IMR-90 (cell line): ENCODE data around the gene NCOA5. TPM values are rescaled to one million over a fixed set of nuclear protein-coding genes. Genes with fewer than 3 reads are reported as not detected.

Experiments
- ATAC-seq: fragments of 200-7000 bp; cut with Tn5 transposase; 2 replicates; pipeline ENCODE4 v1.9.1; 2020; ENCODE audit warnings: low read depth, mild to moderate bottlenecking, moderate library complexity
- BruUV-seq: library from RNA; stranded (reverse); fragments of 400-500 nt; replicated peaks from 2 replicates; lab custom pipeline; 2021; lab: Mats Ljungman, UMichigan
- CTCF ChIA-PET: fragments of 300-600 bp; formaldehyde crosslinking; extraction: SDS; loops from one replicate; lab custom pipeline; 2021; ENCODE audit warnings: antibody characterized with exemption; lab: Yijun Ruan, JAX
- POLR2A ChIA-PET: fragments of 300-600 bp; sonication (Branson Sonifier 250); formaldehyde crosslinking; loops from one replicate; lab custom pipeline; 2022; ENCODE audit warnings: antibody characterized with exemption; ENCODE audit not compliant: unreplicated experiment; lab: Charles Lee
- DNase-seq: peaks from one replicate; pipeline ENCODE4 v3.0.0; 2013
- H2AFZ ChIP-seq: replicated peaks from 2 replicates; pipeline ENCODE3; 2013; ENCODE audit warnings: low read length, mild to moderate bottlenecking; ENCODE audit not compliant: poor library complexity
- H2AK5ac ChIP-seq: 2 replicates; pipeline ENCODE4 v1.6.1; 2013; ENCODE audit warnings: low read depth, low read length, inconsistent platforms
- H2AK9ac ChIP-seq: replicated peaks from 2 replicates; pipeline ENCODE3; 2013; ENCODE audit warnings: mild to moderate bottlenecking, low read depth, low read length, moderate library complexity; ENCODE audit not compliant: poor library complexity
- H2BK120ac ChIP-seq: 2 replicates; pipeline ENCODE4 v1.6.1; 2013; ENCODE audit warnings: low read depth, low read length, inconsistent platforms
- H2BK15ac ChIP-seq: 3 replicates; pipeline ENCODE4 v1.6.1; 2013; ENCODE audit warnings: low read depth, low read length, inconsistent platforms
- H2BK20ac ChIP-seq: 2 replicates; pipeline ENCODE4 v1.6.1; 2013; ENCODE audit warnings: low read depth, mild to moderate bottlenecking, inconsistent platforms, low read length, moderate library complexity
- H2BK5ac ChIP-seq: 2 replicates; pipeline ENCODE4 v1.6.1; 2013; ENCODE audit warnings: mild to moderate bottlenecking, low read depth, low read length, inconsistent platforms; ENCODE audit not compliant: poor library complexity, severe bottlenecking
- H3K14ac ChIP-seq: replicated peaks from 2 replicates; pipeline ENCODE4 v1.6.1; 2013; ENCODE audit warnings: low read depth, low read length, inconsistent platforms
- H3K18ac ChIP-seq: 2 replicates; pipeline ENCODE4 v1.6.1; 2013; ENCODE audit warnings: low read depth, low read length, control low read depth
- H3K23ac ChIP-seq: 2 replicates; pipeline ENCODE4 v1.6.1; 2013; ENCODE audit warnings: low read depth, low read length, inconsistent platforms
- H3K27ac ChIP-seq: 2 replicates; pipeline ENCODE4 v1.5.1; 2013; ENCODE audit warnings: mild to moderate bottlenecking, control low read depth, low read length; ENCODE audit not compliant: insufficient read depth
- H3K27me3 ChIP-seq: 2 replicates; pipeline ENCODE4 v1.6.1; 2013; ENCODE audit warnings: low read length; ENCODE audit not compliant: control insufficient read depth, insufficient read depth
- H3K36me3 ChIP-seq: 2 replicates; pipeline ENCODE4 v1.6.1; 2013; ENCODE audit warnings: low read length, mixed read lengths; ENCODE audit not compliant: control insufficient read depth, insufficient read depth
- H3K4ac ChIP-seq: 2 replicates; pipeline ENCODE4 v1.6.1; 2013; ENCODE audit warnings: low read depth, low read length, inconsistent platforms
- H3K4me1 ChIP-seq: 2 replicates; pipeline ENCODE4 v1.6.1; 2013; ENCODE audit warnings: low read length, mixed read lengths; ENCODE audit not compliant: control insufficient read depth, insufficient read depth
- H3K4me2 ChIP-seq: 2 replicates; pipeline ENCODE4 v1.6.1; 2013; ENCODE audit warnings: low read depth, mild to moderate bottlenecking, control low read depth, low read length, moderate library complexity
- H3K4me3 ChIP-seq: 2 replicates; pipeline ENCODE4 v1.5.1; 2013; ENCODE audit warnings: low read depth, mild to moderate bottlenecking, control low read depth, low read length, moderate library complexity; ENCODE audit not compliant: insufficient read depth
- H3K56ac ChIP-seq: 2 replicates; pipeline ENCODE4 v1.6.1; 2013; ENCODE audit warnings: low read length, inconsistent platforms; ENCODE audit not compliant: insufficient read depth; ENCODE audit errors: extremely low read depth
- H3K79me1 ChIP-seq, 2 experiments: 2 replicates each; pipeline ENCODE4 v1.6.1; 2013; ENCODE audit warnings: low read length in 2 of 2, inconsistent platforms in 1 of 2, low read depth in 1 of 2
- H3K9ac ChIP-seq: 2 replicates; pipeline ENCODE4 v1.6.1; 2013; ENCODE audit warnings: low read depth, low read length, control low read depth
- H3K9me1 ChIP-seq: 2 replicates; pipeline ENCODE4 v1.6.1; 2013; ENCODE audit warnings: low read length, inconsistent platforms; ENCODE audit not compliant: insufficient read depth
- H3K9me3 ChIP-seq: 2 replicates; pipeline ENCODE4 v1.6.1; 2013; ENCODE audit warnings: low read length; ENCODE audit not compliant: control insufficient read depth, insufficient read depth
- H4K20me1 ChIP-seq: 2 replicates; pipeline ENCODE4 v1.6.1; 2013; ENCODE audit warnings: low read length, inconsistent platforms; ENCODE audit not compliant: insufficient read depth
- H4K5ac ChIP-seq: 2 replicates; pipeline ENCODE4 v1.6.1; 2013; ENCODE audit warnings: mild to moderate bottlenecking, low read depth, low read length, control low read depth
- H4K8ac ChIP-seq, 2 experiments: 2 replicates each; pipeline ENCODE4 v1.6.1; 2013; ENCODE audit warnings: low read depth in 2 of 2, low read length in 2 of 2, control low read depth in 1 of 2, inconsistent platforms in 1 of 2
- H4K91ac ChIP-seq: 2 replicates; pipeline ENCODE4 v1.6.1; 2013; ENCODE audit warnings: low read depth, low read length, inconsistent platforms; ENCODE audit not compliant: insufficient read depth
- BHLHE40 ChIP-seq: fragments of 150-350 bp; IDR thresholded peaks from 2 replicates; pipeline ENCODE4 v1.6.1; 2016; ENCODE audit warnings: mild to moderate bottlenecking, low read depth, low read length
- CEBPB ChIP-seq: IDR thresholded peaks from 2 replicates; pipeline ENCODE4 v1.6.1; 2012; ENCODE audit warnings: low read depth, low read length, improper control_type of control experiment
- CHD1 ChIP-seq: IDR thresholded peaks from 2 replicates; pipeline ENCODE4 v1.6.1; 2012; ENCODE audit warnings: low read depth, low read length, improper control_type of control experiment
- FOS ChIP-seq: fragments of 150-350 bp; IDR thresholded peaks from 2 replicates; pipeline ENCODE4 v1.6.1; 2016; ENCODE audit warnings: low read depth, low read length
- MAFK ChIP-seq: IDR thresholded peaks from 2 replicates; pipeline ENCODE4 v1.6.1; 2012; ENCODE audit warnings: low read depth, low read length, improper control_type of control experiment
- MAZ ChIP-seq: IDR thresholded peaks from 2 replicates; pipeline ENCODE4 v1.6.1; 2012; ENCODE audit warnings: low read depth, mild to moderate bottlenecking, low read length, improper control_type of control experiment, moderate library complexity, borderline replicate concordance
- MXI1 ChIP-seq: IDR thresholded peaks from 2 replicates; pipeline ENCODE4 v1.6.1; 2012; ENCODE audit warnings: low read depth, mild to moderate bottlenecking, low read length, moderate library complexity, borderline replicate concordance
- POLR2A ChIP-seq: IDR thresholded peaks from 2 replicates; pipeline ENCODE4 v1.6.1; 2012; ENCODE audit warnings: mild to moderate bottlenecking, low read depth, low read length
- RAD21 ChIP-seq: IDR thresholded peaks from 2 replicates; pipeline ENCODE4 v1.6.1; 2012; ENCODE audit warnings: low read length, improper control_type of control experiment
- RFX5 ChIP-seq: IDR thresholded peaks from 2 replicates; pipeline ENCODE4 v1.8.0; 2012; ENCODE audit warnings: low read depth, mild to moderate bottlenecking, low read length, moderate library complexity
- SMC3 ChIP-seq: fragments of 150-350 bp; IDR thresholded peaks from 2 replicates; pipeline ENCODE4 v1.6.1; 2016; ENCODE audit warnings: low read depth, mild to moderate bottlenecking, antibody characterized with exemption, low read length, moderate library complexity
- WGBS, 2 experiments: methylation state at CpG; one replicate each; pipeline versions ENCODE4 v1.1.5 to v1.1.7; 2013; ENCODE audit warnings: missing lambda C conversion rate in 2 of 2; ENCODE audit not compliant: insufficient read length in 1 of 2; ENCODE audit errors: extremely low coverage in 2 of 2; 5-methylcytosine and 5-hydroxymethylcytosine counted together
- dilution Hi-C: fragments of 300-500 bp; cut with HindIII; formaldehyde crosslinking; loops from one replicate; pipeline ENCODE4 v1.14.3; 2018; ENCODE audit warnings: low sequenced_read_pairs; ENCODE audit not compliant: unreplicated experiment
- in situ Hi-C: fragments of 300-500 bp; cut with MboI; formaldehyde crosslinking; loops from 3 replicates; pipeline ENCODE4 v1.14.3; 2019; ENCODE audit warnings: low sequenced_read_pairs, inconsistent platforms, mixed read lengths
- intact Hi-C: fragments of 100-400 bp; cut with micrococcal nuclease; formaldehyde crosslinking; loops from 2 replicates; pipeline ENCODE4 v1.10.0; 2022
- polyA plus RNA-seq, 3 experiments: library from polyadenylated mRNA; depleted of rRNA; stranded (reverse); fragments of >200 nt; gene quantifications; 2 replicates each; pipeline ENCODE4 v1.2.3, GENCODE V29; 2012; ENCODE audit warnings: low replicate concordance in 1 of 3
- total RNA-seq: library from RNA; depleted of rRNA; stranded (reverse); fragments of >200 nt; gene quantifications from 2 replicates; pipeline ENCODE4 v1.2.3, GENCODE V29; 2012

The NCOA5 gene
- total and polyA plus RNA-seq, 2 of the 4 experiments (the other 2 are of a cell fraction) = 17.4 to 20.6 TPM

- ChIA-PET POLR2A (no interaction called here), CTCF (no interaction called here)
- Histone ChIP-seq H3K4me3 (no peak overlapping the region), H3K4me2 (no peak overlapping the region), H3K4ac (no peak overlapping the region), H3K4me1 (no peaks in the 10 kb centered on the region; the same call in 1 of the 2 replicates), H2BK15ac (no peak overlapping the region), H3K56ac (no peak overlapping the region), H3K23ac (no peak overlapping the region), H4K8ac (no peak overlapping the region), H2AK5ac (no peak overlapping the region), H4K5ac (no peak overlapping the region), H2AK9ac (no peak overlapping the region), H4K20me1 (peaks cover 22% of the 10 kb centered on the region), H3K9me3 (no peaks in the 10 kb centered on the region), H2BK5ac (no peak overlapping the region), H3K27ac (no peak overlapping the region), H2AFZ (no peak overlapping the region), H2BK20ac (no peak overlapping the region), H3K79me1 (peaks cover 0 to 4% of the 10 kb centered on the region in 2 experiments; a peak in 1 of 4 replicates), H3K27me3 (peaks cover 8% of the 10 kb centered on the region; the same call in 1 of the 2 replicates), H3K9me1 (no peaks in the 10 kb centered on the region; the same call in 1 of the 2 replicates), H3K18ac (no peak overlapping the region), H3K36me3 (peaks cover 3% of the 10 kb centered on the region; the same call in 1 of the 2 replicates), H3K14ac (no peak overlapping the region), H4K91ac (no peak overlapping the region), H3K9ac (no peak overlapping the region), H2BK120ac (no peak overlapping the region)
- no TSS peak for BruUV-seq
- in situ Hi-C loops (no loop called here), intact Hi-C loops (loop anchor here (5.0 kb wide), 1 partner anchor 34 kb away; no protein-coding TSS in a partner anchor), dilution Hi-C loops (no loop called here)
- no peak for ATAC-seq
- TF ChIP-seq BHLHE40 (no peak), MAZ (no peak), RAD21 (no peak), CEBPB (no peak), RFX5 (no peak), SMC3 (no peak), MXI1 (no peak), POLR2A (no peak), FOS (no peak), CHD1 (no peak), MAFK (no peak)
- WGBS, 2 experiments = 80% methylated on average over 1 of the region's 15 CpGs; no CpG with 5 or more reads in 1 of the 2 experiments
- no peak for DNase-seq
These were observed 33.5 kb downstream of the NCOA5 start for GRCh38 chr20:46056027-46056833.
